ENCODE results near the gene BCCIP. TPM values are rescaled to one million over a fixed set of nuclear protein-coding genes. Genes with fewer than 3 reads are reported as not detected.

Gene BCCIP
- polyA plus RNA-seq, 1 donor (not counting 4 experiments of a cell fraction or from before 2014, with no cell fraction given): 102 TPM

DNA sequence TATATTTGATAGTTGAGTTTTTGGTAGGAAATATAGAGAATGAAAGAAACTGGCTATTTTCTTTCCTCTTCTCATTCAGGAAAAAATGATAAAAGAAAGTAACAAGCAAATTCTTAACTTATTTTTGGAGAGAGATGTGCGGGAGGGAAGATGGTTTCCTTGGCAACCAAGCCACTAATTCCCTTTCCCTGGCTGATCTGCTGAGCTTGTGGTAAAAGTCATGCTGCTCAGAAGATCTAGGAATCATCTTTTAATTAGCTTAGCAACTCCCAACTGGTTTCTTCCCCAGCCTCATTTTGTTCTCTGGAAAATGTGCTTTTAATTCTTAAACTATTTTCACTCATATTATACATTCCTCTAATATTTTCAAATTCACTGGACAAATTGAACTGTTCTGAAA is 12.1 kb upstream of the BCCIP start:
- H4K20me1 ChIP-seq (ENCODE audit: control insufficient read depth, extremely low read depth, insufficient read depth, low read length): no peaks in the 10 kb centered on the region
- H3K4me1 ChIP-seq (ENCODE audit: control insufficient read depth, extremely low read depth, insufficient read depth, low read length): no peaks in the 10 kb centered on the region
- H3K9ac ChIP-seq (ENCODE audit: control insufficient read depth, extremely low read depth, insufficient read depth, low read length): no peak overlapping the region
- no peak overlapping the region for H2AFZ ChIP-seq (ENCODE audit: control insufficient read depth, low read length)
- H3K4me3 ChIP-seq (ENCODE audit: control insufficient read depth in 2 of 3, extremely low read depth in 1 of 3, insufficient read depth in 2 of 3, low read depth in 1 of 3, low read length in 3 of 3): no peak overlapping the region
- TF ChIP-seq, protein P1, sequence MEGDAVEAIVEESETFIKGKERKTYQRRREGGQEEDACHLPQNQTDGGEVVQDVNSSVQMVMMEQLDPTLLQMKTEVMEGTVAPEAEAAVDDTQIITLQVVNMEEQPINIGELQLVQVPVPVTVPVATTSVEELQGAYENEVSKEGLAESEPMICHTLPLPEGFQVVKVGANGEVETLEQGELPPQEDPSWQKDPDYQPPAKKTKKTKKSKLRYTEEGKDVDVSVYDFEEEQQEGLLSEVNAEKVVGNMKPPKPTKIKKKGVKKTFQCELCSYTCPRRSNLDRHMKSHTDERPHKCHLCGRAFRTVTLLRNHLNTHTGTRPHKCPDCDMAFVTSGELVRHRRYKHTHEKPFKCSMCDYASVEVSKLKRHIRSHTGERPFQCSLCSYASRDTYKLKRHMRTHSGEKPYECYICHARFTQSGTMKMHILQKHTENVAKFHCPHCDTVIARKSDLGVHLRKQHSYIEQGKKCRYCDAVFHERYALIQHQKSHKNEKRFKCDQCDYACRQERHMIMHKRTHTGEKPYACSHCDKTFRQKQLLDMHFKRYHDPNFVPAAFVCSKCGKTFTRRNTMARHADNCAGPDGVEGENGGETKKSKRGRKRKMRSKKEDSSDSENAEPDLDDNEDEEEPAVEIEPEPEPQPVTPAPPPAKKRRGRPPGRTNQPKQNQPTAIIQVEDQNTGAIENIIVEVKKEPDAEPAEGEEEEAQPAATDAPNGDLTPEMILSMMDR (optimal IDR thresholded peaks at IDR 0.05 in 1 of 3, IDR thresholded peaks at IDR 0.05 in 1 of 3, conservative IDR thresholded peaks at IDR 0.05 in 1 of 3; ENCODE audit: extremely low read depth in 1 of 3, insufficient read depth in 2 of 3, low read length in 3 of 3): no peak
- TF ChIP-seq EZH2 (IDR thresholded peaks at IDR 0.05; ENCODE audit: low read length): no peak
- H3K27me3 ChIP-seq (ENCODE audit: control insufficient read depth, extremely low read depth, insufficient read depth, low read length): no peaks in the 10 kb centered on the region
- no peak overlapping the region for H3K4me2 ChIP-seq (ENCODE audit: control insufficient read depth, extremely low read depth, insufficient read depth, low read depth, low read length)
- H3K27ac ChIP-seq (ENCODE audit: control insufficient read depth, insufficient read depth, low read length): no peak overlapping the region
- dilution Hi-C loops (cut with MboI; ENCODE audit: extremely low pct_ligation_motif_present, low sequenced_read_pairs): no loop called here
- no peaks in the 10 kb centered on the region for H3K79me2 ChIP-seq (ENCODE audit: control insufficient read depth, insufficient read depth, low read length)
- FAIRE-seq: no peak
- H3K9me1 ChIP-seq (ENCODE audit: control insufficient read depth, extremely low read depth, insufficient read depth, low read length): no peaks in the 10 kb centered on the region
- H3K9me3 ChIP-seq (ENCODE audit: control insufficient read depth, low read depth, low read length): no peaks in the 10 kb centered on the region
- H3K36me3 ChIP-seq (ENCODE audit: control insufficient read depth in 2 of 2, extremely low read depth in 1 of 2, insufficient read depth in 2 of 2, low read length in 2 of 2): peaks cover 28 to 31% of the 10 kb centered on the region in 2 experiments
- DNase-seq (ENCODE audit: low read depth, low spot score): no peak

DNA sequence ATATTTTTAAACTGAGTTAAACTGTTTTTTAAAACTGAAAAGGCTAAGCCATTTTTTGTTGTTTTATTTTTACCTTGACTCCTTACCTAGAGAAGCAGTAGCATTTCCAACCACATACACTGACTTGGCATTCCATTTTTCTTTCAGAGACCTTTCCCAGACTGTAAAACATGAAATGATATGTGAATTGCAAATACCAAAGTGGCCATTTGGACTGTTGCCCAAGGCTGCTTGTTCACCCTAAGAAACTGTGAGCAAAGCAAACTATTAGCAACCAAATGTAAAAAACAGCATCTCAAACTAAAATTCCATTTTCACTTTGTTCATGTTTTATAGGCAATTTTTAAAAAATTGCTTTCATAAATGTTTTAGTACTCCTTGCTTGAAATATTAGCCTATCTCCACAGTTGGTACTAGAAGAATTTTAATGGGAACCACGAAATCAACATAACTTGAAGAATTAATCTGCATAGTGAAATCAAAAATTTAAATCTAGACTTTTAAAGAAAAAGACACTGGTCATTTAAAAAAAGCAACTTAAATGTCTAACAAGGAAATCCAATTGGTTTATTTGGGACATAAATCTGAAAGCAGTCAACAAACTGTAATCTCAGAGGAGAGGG is 11.1 kb upstream of the BCCIP start:
- H3K9me1 ChIP-seq (ENCODE audit: control insufficient read depth, extremely low read depth, insufficient read depth, low read length): no peaks in the 10 kb centered on the region
- H3K36me3 ChIP-seq (ENCODE audit: control insufficient read depth in 2 of 2, extremely low read depth in 1 of 2, insufficient read depth in 2 of 2, low read length in 2 of 2): peaks cover 26 to 29% of the 10 kb centered on the region in 2 experiments
- no peak for DNase-seq (ENCODE audit: low read depth, low spot score)
- H3K4me2 ChIP-seq (ENCODE audit: control insufficient read depth, extremely low read depth, insufficient read depth, low read depth, low read length): no peak overlapping the region
- H3K27ac ChIP-seq (ENCODE audit: control insufficient read depth, insufficient read depth, low read length): no peak overlapping the region
- H3K9me3 ChIP-seq (ENCODE audit: control insufficient read depth, low read depth, low read length): no peaks in the 10 kb centered on the region
- dilution Hi-C loops (cut with MboI; ENCODE audit: extremely low pct_ligation_motif_present, low sequenced_read_pairs): no loop called here
- TF ChIP-seq, protein P1 (optimal IDR thresholded peaks at IDR 0.05 in 1 of 3, IDR thresholded peaks at IDR 0.05 in 1 of 3, conservative IDR thresholded peaks at IDR 0.05 in 1 of 3; ENCODE audit: extremely low read depth in 1 of 3, insufficient read depth in 2 of 3, low read length in 3 of 3): no peak
- FAIRE-seq: no peak
- H3K79me2 ChIP-seq (ENCODE audit: control insufficient read depth, insufficient read depth, low read length): no peaks in the 10 kb centered on the region
- no peak overlapping the region for H3K4me3 ChIP-seq (ENCODE audit: control insufficient read depth in 2 of 3, extremely low read depth in 1 of 3, insufficient read depth in 2 of 3, low read depth in 1 of 3, low read length in 3 of 3)
- H4K20me1 ChIP-seq (ENCODE audit: control insufficient read depth, extremely low read depth, insufficient read depth, low read length): no peaks in the 10 kb centered on the region
- H3K27me3 ChIP-seq (ENCODE audit: control insufficient read depth, extremely low read depth, insufficient read depth, low read length): no peaks in the 10 kb centered on the region
- no peak overlapping the region for H3K9ac ChIP-seq (ENCODE audit: control insufficient read depth, extremely low read depth, insufficient read depth, low read length)
- no peak overlapping the region for H2AFZ ChIP-seq (ENCODE audit: control insufficient read depth, low read length)
- H3K4me1 ChIP-seq (ENCODE audit: control insufficient read depth, extremely low read depth, insufficient read depth, low read length): no peaks in the 10 kb centered on the region
